ENCODE measurements around the gene PPCS. TPM values are rescaled to one million over a fixed set of nuclear protein-coding genes. Genes with fewer than 3 reads are reported as not detected.

The PPCS gene
- 13.6 TPM for total RNA-seq

DNA sequence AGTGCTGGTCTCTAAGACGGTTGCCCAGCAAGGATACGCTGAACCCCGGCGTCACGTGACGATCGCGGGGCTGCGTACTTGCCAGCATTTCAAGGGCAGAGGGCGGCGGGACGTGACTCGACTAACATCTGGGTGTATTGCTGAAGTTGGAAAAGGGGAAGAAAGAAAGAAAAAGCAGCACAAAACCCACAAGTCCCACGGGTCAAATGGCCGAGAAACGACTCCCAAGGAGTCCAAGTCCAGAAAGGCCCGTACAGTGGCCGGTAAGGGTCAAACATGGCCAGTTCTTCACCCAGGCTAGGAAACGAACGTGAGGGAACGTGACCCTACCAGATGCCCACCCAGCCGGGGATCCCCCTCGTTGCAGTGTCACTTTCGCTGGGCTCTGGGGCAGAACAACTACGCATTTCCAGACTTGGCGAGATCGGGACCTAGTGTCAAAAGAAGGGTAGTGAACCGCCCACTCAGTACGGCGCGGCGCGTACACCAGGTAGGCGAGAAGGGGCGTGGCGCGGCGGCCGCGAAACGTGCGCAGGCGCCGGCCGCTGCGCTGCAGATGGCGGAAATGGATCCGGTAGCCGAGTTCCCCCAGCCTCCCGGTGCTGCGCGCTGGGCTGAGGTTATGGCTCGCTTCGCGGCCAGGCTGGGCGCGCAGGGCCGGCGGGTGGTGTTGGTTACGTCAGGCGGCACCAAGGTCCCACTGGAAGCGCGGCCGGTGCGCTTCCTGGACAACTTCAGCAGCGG lies at the start of gene PPCS, which contains the start of gene ZMYND12:
Gene PPCS, plus strand, starts transcription at position 534 of the 744 bp plus-strand sequence. Its CDS starts 23 bp downstream, at position 557.
Gene ZMYND12, minus strand, starts transcription at position 13 of the 744 bp plus-strand sequence. CDS start 25 bp downstream, outside the sequence.
- Histone ChIP-seq H3K4me3 (peak within 1 kb of the TSS; percentile 81 to 89), H3K36me3 (peaks cover 14 to 17% of the 10 kb centered on the region in 2 donors), H3K9me3 (no peaks in the 10 kb centered on the region), H3K4me1 (peaks cover 0 to 12% of the 10 kb centered on the region in 2 donors), H3K27ac (peak within 1 kb of the TSS; percentile 84 to 88), H3K27me3 (no peaks in the 10 kb centered on the region)
- peak in 1 of 3 experiments; percentile 14 for TF ChIP-seq CTCF (IDR thresholded peaks at IDR 0.05)
- DNase-seq (ENCODE audit: low spot score in 2 of 2), result peak; percentile 59 to 92
- intact Hi-C loops (cut with DNase I), result loop anchor here (1.0 to 10.0 kb wide), 3 partner anchors 121 to 389 kb away; partner anchors contain the start of genes C1orf50, FOXJ3, P3H1 and ZNF691

DNA sequence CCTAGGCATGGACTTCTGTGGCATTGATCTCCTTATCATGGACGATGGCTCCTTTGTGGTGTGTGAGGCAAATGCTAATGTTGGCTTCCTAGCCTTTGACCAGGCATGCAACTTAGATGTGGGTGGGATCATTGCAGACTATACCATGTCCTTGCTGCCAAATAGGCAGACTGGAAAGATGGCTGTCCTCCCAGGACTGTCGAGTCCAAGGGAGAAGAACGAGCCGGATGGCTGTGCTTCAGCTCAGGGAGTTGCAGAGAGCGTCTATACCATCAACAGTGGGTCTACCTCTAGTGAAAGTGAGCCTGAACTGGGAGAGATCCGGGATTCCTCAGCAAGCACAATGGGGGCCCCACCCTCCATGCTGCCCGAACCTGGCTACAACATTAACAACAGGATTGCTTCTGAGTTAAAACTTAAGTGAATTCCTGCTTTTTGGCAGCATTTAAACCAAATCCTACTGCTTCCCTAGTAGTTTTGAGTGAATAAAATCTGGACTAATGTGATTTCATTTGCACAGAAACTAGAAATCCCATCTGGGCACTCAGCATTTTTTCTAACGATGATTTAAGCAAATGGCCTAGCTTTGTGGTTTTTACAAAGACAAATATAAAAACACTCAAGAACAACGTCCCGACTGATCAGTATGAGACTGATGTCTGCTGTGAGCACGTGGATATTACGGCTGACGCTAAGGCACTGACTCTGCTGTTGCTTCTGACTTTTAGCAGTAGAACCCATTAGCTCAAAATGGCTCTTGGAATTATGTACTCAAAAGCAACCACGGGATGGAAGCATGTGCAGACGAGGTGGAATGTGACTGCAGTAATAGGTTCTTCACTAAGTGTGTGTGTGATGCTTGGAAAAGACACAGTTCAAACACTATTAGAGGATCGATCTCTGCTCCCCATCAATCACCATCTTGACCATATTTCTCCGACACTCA lies 41.5 kb upstream of the PPCS start:
- no peaks in the 10 kb centered on the region for H3K9me3 ChIP-seq

DNA sequence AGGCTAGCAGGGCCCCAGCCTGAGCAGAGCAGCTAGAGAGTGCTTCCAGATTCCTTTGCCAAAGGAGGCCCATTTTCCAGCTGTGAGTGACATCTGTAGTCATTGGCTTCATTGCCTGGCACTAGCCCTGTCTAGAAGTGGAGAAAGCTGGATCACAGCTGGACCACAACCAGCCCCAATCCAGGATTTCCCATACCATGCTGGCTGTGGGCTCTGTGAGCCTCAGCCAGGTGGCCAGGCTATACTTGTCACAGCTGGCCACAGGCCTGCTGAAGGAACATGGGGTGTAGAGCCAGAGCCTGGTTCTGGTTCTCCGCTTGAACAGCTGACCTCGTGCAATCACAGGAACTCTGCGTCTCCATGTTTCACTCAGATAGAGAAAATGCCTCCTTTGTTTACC lies 39.2 kb upstream of the PPCS start:
- H3K4me3 ChIP-seq, result no peak overlapping the region
- DNase-seq (ENCODE audit: low spot score in 2 of 2), result no peak
- H3K4me1 ChIP-seq, result no peaks in the 10 kb centered on the region
- no peaks in the 10 kb centered on the region for H3K27me3 ChIP-seq
- H3K27ac ChIP-seq, result no peak overlapping the region
- intact Hi-C loops (cut with DNase I), result no loop called here
- H3K9me3 ChIP-seq, result no peaks in the 10 kb centered on the region
- no peaks in the 10 kb centered on the region for H3K36me3 ChIP-seq
- no peak for TF ChIP-seq CTCF (IDR thresholded peaks at IDR 0.05)

More for the DNA sequence above, 41.5 kb upstream of the PPCS start:
- TF ChIP-seq CTCF (IDR thresholded peaks at IDR 0.05), result no peak
- no peak overlapping the region for H3K4me3 ChIP-seq
- DNase-seq (ENCODE audit: low spot score in 2 of 2), result no peak
- no peaks in the 10 kb centered on the region for H3K36me3 ChIP-seq
- intact Hi-C loops (cut with DNase I), result no loop called here
- H3K27ac ChIP-seq, result no peak overlapping the region
- no peaks in the 10 kb centered on the region for H3K27me3 ChIP-seq
- no peaks in the 10 kb centered on the region for H3K4me1 ChIP-seq

DNA sequence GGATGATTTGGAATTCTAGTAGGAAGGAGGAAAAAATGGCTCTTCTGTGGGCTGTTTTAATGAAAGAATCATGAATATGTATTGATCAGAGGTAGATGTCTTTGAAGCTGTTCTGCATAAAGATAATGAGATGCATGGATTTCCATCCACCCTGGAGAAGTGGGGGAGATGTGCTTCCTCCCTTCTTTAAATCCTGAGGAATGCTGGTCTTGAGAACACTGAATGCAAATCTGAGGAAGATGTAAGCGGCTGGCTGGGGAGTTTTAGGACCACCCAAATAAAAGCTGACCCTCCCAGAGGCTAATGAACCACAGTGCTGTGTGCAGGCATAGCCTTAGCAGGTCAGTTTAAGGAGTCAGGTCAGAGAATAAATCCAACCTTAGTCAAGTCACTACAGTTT lies 37.8 kb upstream of the PPCS start:
- no peak for TF ChIP-seq CTCF (IDR thresholded peaks at IDR 0.05)
- H3K27ac ChIP-seq, result no peak overlapping the region
- no peaks in the 10 kb centered on the region for H3K27me3 ChIP-seq
- H3K4me1 ChIP-seq, result no peaks in the 10 kb centered on the region
- DNase-seq (ENCODE audit: low spot score in 2 of 2), result no peak
- no peaks in the 10 kb centered on the region for H3K36me3 ChIP-seq
- no peaks in the 10 kb centered on the region for H3K9me3 ChIP-seq
- intact Hi-C loops (cut with DNase I), result no loop called here
- H3K4me3 ChIP-seq, result no peak overlapping the region

- H3K36me3 ChIP-seq, result no peaks in the 10 kb centered on the region
- no peak for TF ChIP-seq CTCF (IDR thresholded peaks at IDR 0.05)
- no peaks in the 10 kb centered on the region for H3K4me1 ChIP-seq
- no peaks in the 10 kb centered on the region for H3K9me3 ChIP-seq
- DNase-seq (ENCODE audit: low spot score in 2 of 2), result no peak
- H3K27me3 ChIP-seq, result no peaks in the 10 kb centered on the region
- no peak overlapping the region for H3K27ac ChIP-seq
- no peak overlapping the region for H3K4me3 ChIP-seq
- intact Hi-C loops (cut with DNase I), result no loop called here
These were observed 37.1 kb upstream of the PPCS start for GRCh38 chr1:42419126-42419821.

All from ascending aorta (tissue), 2 donors.